Loucy (cell line): ENCODE measurements around the gene GIGYF2.

ENCODE experiments used
- H2AFZ ChIP-seq: fragments of 200-600 bp; sonication (generic); 2 replicates; pipeline ENCODE4 v1.6.0; 2016; ENCODE audit warnings: antibody characterized with exemption, mild to moderate bottlenecking, low read length, moderate library complexity
- H3F3A ChIP-seq: fragments of 200-600 bp; 2 replicates; pipeline ENCODE4 v1.6.0; 2016; ENCODE audit warnings: antibody characterized with exemption, low read depth, mild to moderate bottlenecking
- H3K27me3 ChIP-seq: fragments of 200-600 bp; sonication (generic); 2 replicates; pipeline ENCODE4 v1.6.1; 2014; ENCODE audit warnings: low read length, mild to moderate bottlenecking; ENCODE audit not compliant: insufficient read depth, poor library complexity, severe bottlenecking
- H3K36me3 ChIP-seq: fragments of 200-600 bp; sonication (generic); 2 replicates; pipeline ENCODE4 v1.6.1; 2016; ENCODE audit warnings: low read length; ENCODE audit not compliant: insufficient read depth
- H3K4me1 ChIP-seq: fragments of 200-600 bp; sonication (generic); 2 replicates; pipeline ENCODE4 v1.5.1; 2014; ENCODE audit warnings: low read length, mild to moderate bottlenecking; ENCODE audit not compliant: insufficient read depth, poor library complexity, severe bottlenecking
- H3K4me2 ChIP-seq: fragments of 200-600 bp; sonication (generic); 2 replicates; pipeline ENCODE4 v1.6.0; 2014; ENCODE audit warnings: antibody characterized with exemption, low read length, low read depth, mild to moderate bottlenecking; ENCODE audit not compliant: poor library complexity, severe bottlenecking
- H3K4me3 ChIP-seq: fragments of 200-600 bp; sonication (generic); 2 replicates; pipeline ENCODE4 v1.5.1; 2014; ENCODE audit warnings: low read length, mild to moderate bottlenecking, mixed read lengths; ENCODE audit not compliant: poor library complexity, severe bottlenecking
- H3K79me2 ChIP-seq: fragments of 200-600 bp; sonication (generic); 2 replicates; pipeline ENCODE4 v1.6.1; 2014; ENCODE audit warnings: low read length; ENCODE audit not compliant: insufficient read depth
- H3K9ac ChIP-seq: fragments of 200-600 bp; sonication (generic); 2 replicates; pipeline ENCODE4 v1.6.0; 2014; ENCODE audit warnings: mild to moderate bottlenecking, low read depth, low read length, moderate library complexity; ENCODE audit not compliant: poor library complexity, severe bottlenecking
- H3K9me2 ChIP-seq: fragments of 200-600 bp; sonication (generic); replicated peaks from 2 replicates; pipeline ENCODE4 v1.6.1; 2016; ENCODE audit warnings: low read depth, low read length, mixed read lengths
- H3K9me3 ChIP-seq: fragments of 200-600 bp; sonication (generic); 2 replicates; pipeline ENCODE4 v1.6.1; 2014; ENCODE audit warnings: mild to moderate bottlenecking, antibody characterized with exemption, low read length, low read depth; ENCODE audit not compliant: insufficient read depth
- H4K20me1 ChIP-seq: fragments of 200-600 bp; sonication (generic); 2 replicates; pipeline ENCODE4 v1.6.0; 2014; ENCODE audit warnings: antibody characterized with exemption, low read length, mild to moderate bottlenecking; ENCODE audit not compliant: insufficient read depth, poor library complexity, severe bottlenecking
- EZH2phosphoT487 ChIP-seq: fragments of 200-600 bp; IDR thresholded peaks from 2 replicates; pipeline ENCODE4 v1.6.1; 2018; ENCODE audit warnings: antibody characterized with exemption, mild to moderate bottlenecking, moderate library complexity, borderline replicate concordance
- TF ChIP-seq, protein P1 (sequence below): fragments of 200-600 bp; sonication (generic); conservative IDR thresholded peaks from 2 replicates; pipeline ENCODE4 v1.5.1; 2014; ENCODE audit warnings: mild to moderate bottlenecking, antibody characterized with exemption, low read length

GIGYF2 gene

DNA sequence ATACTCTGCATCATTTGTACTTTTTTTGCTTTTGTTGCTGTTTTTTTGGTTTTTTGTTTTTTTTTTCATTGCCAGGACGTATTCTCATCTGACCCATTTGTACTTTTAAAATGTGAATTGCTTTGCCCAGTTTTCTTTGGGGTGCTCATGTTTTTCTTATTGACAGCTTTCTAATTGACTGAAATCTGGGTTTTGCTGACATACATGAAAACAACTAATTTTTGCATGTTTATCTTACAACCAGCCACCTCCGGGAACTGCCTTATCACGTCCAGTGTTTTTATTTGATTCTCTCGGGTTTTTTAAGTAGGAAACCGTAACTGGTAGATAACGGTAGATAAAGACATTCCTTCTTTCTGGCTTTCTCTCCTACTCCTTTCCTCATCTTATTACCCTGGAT, 211.6 kb downstream of the GIGYF2 start:
- H3K9me3 ChIP-seq: peaks cover 16% of the 10 kb centered on the region; the same call in 1 of the 2 replicates
- no peaks in the 10 kb centered on the region for H3K9me2 ChIP-seq
- H3K36me3 ChIP-seq: no peaks in the 10 kb centered on the region
- H3K4me3 ChIP-seq: no peak overlapping the region
- H3K79me2 ChIP-seq: no peaks in the 10 kb centered on the region
- H2AFZ ChIP-seq: no peak overlapping the region
- no peaks in the 10 kb centered on the region for H4K20me1 ChIP-seq
- no peaks in the 10 kb centered on the region for H3F3A ChIP-seq
- H3K27me3 ChIP-seq: no peaks in the 10 kb centered on the region
- H3K4me2 ChIP-seq: no peak overlapping the region
- no peak overlapping the region for H3K9ac ChIP-seq
- no peak for TF ChIP-seq EZH2phosphoT487
- TF ChIP-seq, protein P1, sequence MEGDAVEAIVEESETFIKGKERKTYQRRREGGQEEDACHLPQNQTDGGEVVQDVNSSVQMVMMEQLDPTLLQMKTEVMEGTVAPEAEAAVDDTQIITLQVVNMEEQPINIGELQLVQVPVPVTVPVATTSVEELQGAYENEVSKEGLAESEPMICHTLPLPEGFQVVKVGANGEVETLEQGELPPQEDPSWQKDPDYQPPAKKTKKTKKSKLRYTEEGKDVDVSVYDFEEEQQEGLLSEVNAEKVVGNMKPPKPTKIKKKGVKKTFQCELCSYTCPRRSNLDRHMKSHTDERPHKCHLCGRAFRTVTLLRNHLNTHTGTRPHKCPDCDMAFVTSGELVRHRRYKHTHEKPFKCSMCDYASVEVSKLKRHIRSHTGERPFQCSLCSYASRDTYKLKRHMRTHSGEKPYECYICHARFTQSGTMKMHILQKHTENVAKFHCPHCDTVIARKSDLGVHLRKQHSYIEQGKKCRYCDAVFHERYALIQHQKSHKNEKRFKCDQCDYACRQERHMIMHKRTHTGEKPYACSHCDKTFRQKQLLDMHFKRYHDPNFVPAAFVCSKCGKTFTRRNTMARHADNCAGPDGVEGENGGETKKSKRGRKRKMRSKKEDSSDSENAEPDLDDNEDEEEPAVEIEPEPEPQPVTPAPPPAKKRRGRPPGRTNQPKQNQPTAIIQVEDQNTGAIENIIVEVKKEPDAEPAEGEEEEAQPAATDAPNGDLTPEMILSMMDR: no peak
- no peaks in the 10 kb centered on the region for H3K4me1 ChIP-seq
